ENCODE results near the gene SLC6A6. TPM values are rescaled to one million over a fixed set of nuclear protein-coding genes. Genes with fewer than 3 reads are reported as not detected.

Gene SLC6A6
- total RNA-seq, 1 donor from 2014 or later = 32.9 TPM

DNA sequence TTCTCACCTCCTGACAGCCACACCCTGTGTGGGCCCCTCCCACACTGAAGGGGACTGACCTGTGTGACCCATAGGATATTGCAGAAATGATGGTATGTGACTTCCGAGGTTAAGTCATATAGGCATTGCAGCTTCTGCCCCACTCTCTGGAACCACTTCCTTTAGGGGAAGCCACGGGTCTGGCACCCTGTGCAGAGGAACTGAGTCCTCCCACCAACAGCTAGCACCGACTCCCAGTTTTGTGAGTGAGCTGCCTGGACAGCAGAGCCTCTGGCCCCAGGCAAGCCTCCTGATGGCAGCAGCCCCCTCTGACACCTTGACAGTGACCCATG, 24.6 kb upstream of the SLC6A6 start:
- no peaks in the 10 kb centered on the region for H3K27me3 ChIP-seq
- Mint-ChIP-seq H3K4me3 (no peak overlapping the region), H3K27me3 (ENCODE audit: insufficient read depth, low read depth) (peaks cover 8% of the 10 kb centered on the region), H3K4me1 (peaks cover 12% of the 10 kb centered on the region), H3K9me3 (no peaks in the 10 kb centered on the region), H3K27ac (peak overlapping the region; percentile 42), H3K36me3 (no peaks in the 10 kb centered on the region)
- H3K4me3 ChIP-seq = no peak overlapping the region
- no peaks in the 10 kb centered on the region for H3F3A ChIP-seq (ENCODE audit: low read depth)
- H3K9ac ChIP-seq = no peak overlapping the region
- no peaks in the 10 kb centered on the region for H3K9me3 ChIP-seq (ENCODE audit: low read depth)
- H3K4me2 ChIP-seq = no peak overlapping the region
- TF ChIP-seq EZH2 (IDR thresholded peaks at IDR 0.05) (no peak), EZH2phosphoT487 (IDR thresholded peaks at IDR 0.05) (no peak)
- TF ChIP-seq, protein P1, sequence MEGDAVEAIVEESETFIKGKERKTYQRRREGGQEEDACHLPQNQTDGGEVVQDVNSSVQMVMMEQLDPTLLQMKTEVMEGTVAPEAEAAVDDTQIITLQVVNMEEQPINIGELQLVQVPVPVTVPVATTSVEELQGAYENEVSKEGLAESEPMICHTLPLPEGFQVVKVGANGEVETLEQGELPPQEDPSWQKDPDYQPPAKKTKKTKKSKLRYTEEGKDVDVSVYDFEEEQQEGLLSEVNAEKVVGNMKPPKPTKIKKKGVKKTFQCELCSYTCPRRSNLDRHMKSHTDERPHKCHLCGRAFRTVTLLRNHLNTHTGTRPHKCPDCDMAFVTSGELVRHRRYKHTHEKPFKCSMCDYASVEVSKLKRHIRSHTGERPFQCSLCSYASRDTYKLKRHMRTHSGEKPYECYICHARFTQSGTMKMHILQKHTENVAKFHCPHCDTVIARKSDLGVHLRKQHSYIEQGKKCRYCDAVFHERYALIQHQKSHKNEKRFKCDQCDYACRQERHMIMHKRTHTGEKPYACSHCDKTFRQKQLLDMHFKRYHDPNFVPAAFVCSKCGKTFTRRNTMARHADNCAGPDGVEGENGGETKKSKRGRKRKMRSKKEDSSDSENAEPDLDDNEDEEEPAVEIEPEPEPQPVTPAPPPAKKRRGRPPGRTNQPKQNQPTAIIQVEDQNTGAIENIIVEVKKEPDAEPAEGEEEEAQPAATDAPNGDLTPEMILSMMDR (IDR thresholded peaks at IDR 0.05) = no peak
- H3K36me3 ChIP-seq = no peaks in the 10 kb centered on the region
- peaks cover 2% of the 10 kb centered on the region for H3K4me1 ChIP-seq
- no peaks in the 10 kb centered on the region for H4K20me1 ChIP-seq (ENCODE audit: low read depth)
- no peak overlapping the region for H2AFZ ChIP-seq (replicated peaks)
- H3K79me2 ChIP-seq (ENCODE audit: low read depth) = no peaks in the 10 kb centered on the region
- no peak for DNase-seq (ENCODE audit: low spot score)
- no peak overlapping the region for H3K27ac ChIP-seq

DNA sequence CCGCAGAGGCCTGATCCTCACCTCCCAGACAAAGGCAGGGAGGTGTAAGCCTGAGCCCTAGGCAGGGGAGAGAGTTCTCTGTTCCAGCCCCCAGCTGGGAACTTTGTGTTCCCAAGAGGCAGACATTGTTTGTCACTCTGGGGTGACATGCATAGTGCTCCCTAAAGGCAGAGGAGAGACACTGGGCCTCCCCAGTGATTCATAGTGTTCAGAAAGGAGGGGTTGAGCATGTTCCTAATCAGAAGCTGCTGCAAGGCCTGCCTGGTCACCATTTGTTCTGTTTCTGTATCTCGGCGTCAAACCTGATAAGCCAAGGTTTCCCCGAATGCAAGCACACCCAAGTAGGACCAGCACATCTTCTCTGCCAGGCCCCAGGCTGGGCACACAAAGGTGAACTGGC, 24.0 kb upstream of the SLC6A6 start:
- Histone ChIP-seq H3K4me1 (no peaks in the 10 kb centered on the region), H3F3A (ENCODE audit: low read depth) (no peaks in the 10 kb centered on the region), H2AFZ (replicated peaks) (no peak overlapping the region), H3K9me3 (ENCODE audit: low read depth) (no peaks in the 10 kb centered on the region), H3K4me3 (no peak overlapping the region), H3K27ac (no peak overlapping the region), H3K4me2 (no peak overlapping the region), H4K20me1 (ENCODE audit: low read depth) (no peaks in the 10 kb centered on the region), H3K79me2 (ENCODE audit: low read depth) (no peaks in the 10 kb centered on the region), H3K9ac (no peak overlapping the region), H3K27me3 (no peaks in the 10 kb centered on the region), H3K36me3 (no peaks in the 10 kb centered on the region)
- no peak for DNase-seq (ENCODE audit: low spot score)
- no peaks in the 10 kb centered on the region for H3K36me3 Mint-ChIP-seq
- H3K27me3 Mint-ChIP-seq (ENCODE audit: insufficient read depth, low read depth) = peaks cover 7% of the 10 kb centered on the region
- no peak overlapping the region for H3K27ac Mint-ChIP-seq
- TF ChIP-seq, protein P1 (IDR thresholded peaks at IDR 0.05) = no peak
- no peak for TF ChIP-seq EZH2phosphoT487 (IDR thresholded peaks at IDR 0.05)
- TF ChIP-seq EZH2 (IDR thresholded peaks at IDR 0.05) = no peak
- no peaks in the 10 kb centered on the region for H3K9me3 Mint-ChIP-seq
- H3K4me3 Mint-ChIP-seq = no peak overlapping the region
- peaks cover 10% of the 10 kb centered on the region for H3K4me1 Mint-ChIP-seq

DNA sequence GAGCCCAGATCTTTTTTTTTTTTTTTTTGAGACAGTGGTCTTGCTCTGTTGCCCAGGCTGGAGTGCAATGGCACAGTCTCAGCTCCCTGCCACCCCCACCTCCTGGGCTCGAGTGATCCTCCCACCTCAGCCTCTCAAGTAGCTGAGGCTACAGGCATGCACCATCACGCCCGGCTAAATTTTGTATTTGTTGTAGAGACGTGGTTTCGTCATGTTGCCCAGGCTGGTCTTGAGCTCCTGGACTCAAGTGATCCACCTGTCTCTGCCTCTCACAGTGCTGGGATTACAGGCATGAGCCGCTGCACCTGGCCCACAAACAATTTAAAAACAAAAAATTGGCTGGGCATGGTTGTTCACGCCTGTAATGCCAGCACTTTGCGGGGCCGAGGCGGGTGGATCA, 22.6 kb upstream of the SLC6A6 start:
- H3K9ac ChIP-seq = no peak overlapping the region
- Mint-ChIP-seq H3K4me1 (peaks cover 7% of the 10 kb centered on the region), H3K36me3 (no peaks in the 10 kb centered on the region), H3K27me3 (ENCODE audit: insufficient read depth, low read depth) (peaks cover 4% of the 10 kb centered on the region), H3K27ac (no peak overlapping the region), H3K4me3 (no peak overlapping the region), H3K9me3 (no peaks in the 10 kb centered on the region)
- no peak overlapping the region for H2AFZ ChIP-seq (replicated peaks)
- H3K36me3 ChIP-seq = no peaks in the 10 kb centered on the region
- no peaks in the 10 kb centered on the region for H3K9me3 ChIP-seq (ENCODE audit: low read depth)
- H3K27me3 ChIP-seq = no peaks in the 10 kb centered on the region
- no peak overlapping the region for H3K27ac ChIP-seq
- H3K79me2 ChIP-seq (ENCODE audit: low read depth) = no peaks in the 10 kb centered on the region
- no peaks in the 10 kb centered on the region for H3F3A ChIP-seq (ENCODE audit: low read depth)
- DNase-seq (ENCODE audit: low spot score) = no peak
- peaks cover 4% of the 10 kb centered on the region for H3K4me1 ChIP-seq
- no peaks in the 10 kb centered on the region for H4K20me1 ChIP-seq (ENCODE audit: low read depth)
- no peak overlapping the region for H3K4me3 ChIP-seq
- no peak overlapping the region for H3K4me2 ChIP-seq
- TF ChIP-seq EZH2 (IDR thresholded peaks at IDR 0.05) (no peak), EZH2phosphoT487 (IDR thresholded peaks at IDR 0.05) (no peak)
- TF ChIP-seq, protein P1 (IDR thresholded peaks at IDR 0.05) = no peak

DNA sequence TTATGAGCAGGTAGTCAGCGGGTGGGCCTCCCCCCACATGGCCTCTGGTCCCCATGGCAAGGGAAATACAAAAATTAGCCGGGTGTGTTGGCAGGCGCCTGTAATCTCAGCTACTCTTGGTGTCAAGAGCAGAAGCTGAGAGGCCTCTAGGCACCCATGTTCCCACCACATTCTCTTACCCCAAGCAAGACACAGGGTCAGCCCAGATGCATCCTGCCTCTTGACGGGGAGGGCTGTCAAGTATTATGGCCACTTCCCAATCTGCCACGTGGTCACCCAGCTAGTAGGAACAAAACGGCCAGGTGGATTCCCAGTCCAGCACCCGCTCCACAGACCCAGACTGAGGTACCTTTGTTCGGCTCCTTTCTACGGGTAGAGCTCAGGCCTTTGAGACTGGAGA, 16.2 kb upstream of the SLC6A6 start:
- no peak for DNase-seq (ENCODE audit: low spot score)
- Histone ChIP-seq H3K4me3 (no peak overlapping the region), H4K20me1 (ENCODE audit: low read depth) (no peaks in the 10 kb centered on the region), H3K4me2 (no peak overlapping the region), H3K27me3 (no peaks in the 10 kb centered on the region), H3K9ac (no peak overlapping the region), H3K27ac (no peak overlapping the region), H3K9me3 (ENCODE audit: low read depth) (no peaks in the 10 kb centered on the region), H3F3A (ENCODE audit: low read depth) (no peaks in the 10 kb centered on the region), H3K79me2 (ENCODE audit: low read depth) (no peaks in the 10 kb centered on the region), H2AFZ (replicated peaks) (no peak overlapping the region), H3K4me1 (peaks cover 4% of the 10 kb centered on the region), H3K36me3 (no peaks in the 10 kb centered on the region)
- Mint-ChIP-seq H3K4me3 (no peak overlapping the region), H3K27ac (no peak overlapping the region), H3K4me1 (peaks cover 6% of the 10 kb centered on the region), H3K36me3 (no peaks in the 10 kb centered on the region), H3K9me3 (peaks cover 2% of the 10 kb centered on the region), H3K27me3 (ENCODE audit: insufficient read depth, low read depth) (peaks cover 5% of the 10 kb centered on the region)
- TF ChIP-seq, protein P1 (IDR thresholded peaks at IDR 0.05) = no peak
- TF ChIP-seq EZH2 (IDR thresholded peaks at IDR 0.05) = no peak
- TF ChIP-seq EZH2phosphoT487 (IDR thresholded peaks at IDR 0.05) = no peak

All from neural progenitor cell (in vitro differentiated cells).